Prostate gland (tissue), 2 donors: ENCODE results near the gene RAPH1.

Experiments
- POLR2A ChIP-seq: fragments of 450-650 bp; IDR thresholded peaks from one replicate; pipeline ENCODE4 v1.6.1; 2016; ENCODE audit warnings: antibody characterized with exemption, mild to moderate bottlenecking
- POLR2AphosphoS5 ChIP-seq: sonication (generic); formaldehyde crosslinking; IDR thresholded peaks from one replicate; pipeline ENCODE4 v1.6.1; 2017; ENCODE audit warnings: antibody characterized with exemption
- TF ChIP-seq, protein P1 (sequence below), 4 experiments: fragments of 200-600 bp in 2 of 4; fragments of 450-650 bp in 2 of 4; sonication (generic) in 2 of 4; IDR thresholded peaks; 1 replicate in 3 of 4; 2 replicates in 1 of 4; pipeline ENCODE4 v1.5.1; 2016 to 2019; ENCODE audit warnings: antibody characterized with exemption in 4 of 4, mild to moderate bottlenecking in 2 of 4, moderate library complexity in 2 of 4

DNA sequence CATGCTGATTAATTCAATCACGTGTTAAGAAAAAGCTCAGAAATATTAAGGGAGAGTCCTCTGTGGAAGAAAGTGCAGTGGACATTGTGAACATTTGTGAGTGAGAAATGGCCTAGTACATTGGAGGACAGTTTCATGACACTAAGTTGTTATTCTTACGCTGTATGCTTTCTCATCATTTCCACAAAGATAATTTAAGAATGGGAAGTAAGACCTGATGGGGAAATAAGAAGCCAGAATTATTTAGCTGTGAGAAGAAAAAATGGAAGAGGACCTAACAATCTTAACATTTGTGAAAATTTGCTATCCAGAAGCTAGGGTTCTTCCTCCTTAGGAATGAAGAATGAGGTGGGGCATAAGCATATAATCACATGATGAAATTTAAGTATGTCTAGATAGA lies 15.2 kb upstream of the RAPH1 start:
- TF ChIP-seq POLR2A (no peak), POLR2AphosphoS5 (no peak)
- TF ChIP-seq, protein P1, sequence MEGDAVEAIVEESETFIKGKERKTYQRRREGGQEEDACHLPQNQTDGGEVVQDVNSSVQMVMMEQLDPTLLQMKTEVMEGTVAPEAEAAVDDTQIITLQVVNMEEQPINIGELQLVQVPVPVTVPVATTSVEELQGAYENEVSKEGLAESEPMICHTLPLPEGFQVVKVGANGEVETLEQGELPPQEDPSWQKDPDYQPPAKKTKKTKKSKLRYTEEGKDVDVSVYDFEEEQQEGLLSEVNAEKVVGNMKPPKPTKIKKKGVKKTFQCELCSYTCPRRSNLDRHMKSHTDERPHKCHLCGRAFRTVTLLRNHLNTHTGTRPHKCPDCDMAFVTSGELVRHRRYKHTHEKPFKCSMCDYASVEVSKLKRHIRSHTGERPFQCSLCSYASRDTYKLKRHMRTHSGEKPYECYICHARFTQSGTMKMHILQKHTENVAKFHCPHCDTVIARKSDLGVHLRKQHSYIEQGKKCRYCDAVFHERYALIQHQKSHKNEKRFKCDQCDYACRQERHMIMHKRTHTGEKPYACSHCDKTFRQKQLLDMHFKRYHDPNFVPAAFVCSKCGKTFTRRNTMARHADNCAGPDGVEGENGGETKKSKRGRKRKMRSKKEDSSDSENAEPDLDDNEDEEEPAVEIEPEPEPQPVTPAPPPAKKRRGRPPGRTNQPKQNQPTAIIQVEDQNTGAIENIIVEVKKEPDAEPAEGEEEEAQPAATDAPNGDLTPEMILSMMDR (IDR thresholded peaks at IDR 0.05): no peak
